A673 (cell line): ENCODE measurements around the gene PAX5. TPM values are rescaled to one million over a fixed set of nuclear protein-coding genes. Genes with fewer than 3 reads are reported as not detected.

Experiments
- BruUV-seq: library from RNA; stranded (reverse); fragments of 400-500 nt; replicated peaks from 2 replicates; lab custom pipeline; 2021; lab: Mats Ljungman, UMichigan
- CTCF ChIA-PET: fragments of 300-600 bp; sonication (Branson Sonifier 250); formaldehyde crosslinking; loops from one replicate; lab custom pipeline; 2022; ENCODE audit warnings: antibody characterized with exemption; lab: Charles Lee
- POLR2A ChIA-PET: fragments of 300-600 bp; sonication (Branson Sonifier 250); formaldehyde crosslinking; loops from one replicate; lab custom pipeline; 2022; ENCODE audit warnings: antibody characterized with exemption; ENCODE audit not compliant: low non-redundant PET; lab: Charles Lee
- DNase-seq: peaks from one replicate; pipeline ENCODE4 v3.0.0-alpha.2; 2015; ENCODE audit warnings: low spot score
- H3K27ac ChIP-seq: fragments of 200-600 bp; sonication (generic); 2 replicates; pipeline ENCODE4 v1.5.1; 2016; ENCODE audit warnings: mixed run types, low read depth, mild to moderate bottlenecking, mixed read lengths, antibody characterized with exemption, low read length; ENCODE audit not compliant: poor library complexity, severe bottlenecking
- H3K27me3 ChIP-seq: fragments of 200-600 bp; sonication (generic); replicated peaks from 2 replicates; pipeline ENCODE4 v1.6.1; 2017; ENCODE audit warnings: mixed run types, low read depth, mild to moderate bottlenecking, mixed read lengths, antibody characterized with exemption, low read length; ENCODE audit not compliant: insufficient read depth, poor library complexity
- H3K36me3 ChIP-seq: fragments of 200-600 bp; sonication (generic); 2 replicates; pipeline ENCODE4 v1.6.1; 2016; ENCODE audit warnings: mixed run types, mild to moderate bottlenecking, mixed read lengths, antibody characterized with exemption, low read length; ENCODE audit not compliant: insufficient read depth, poor library complexity, severe bottlenecking
- H3K4me1 ChIP-seq: fragments of 200-600 bp; sonication (generic); 2 replicates; pipeline ENCODE4 v1.6.1; 2017; ENCODE audit warnings: mixed run types, mild to moderate bottlenecking, mixed read lengths, antibody characterized with exemption, low read length; ENCODE audit not compliant: insufficient read depth, poor library complexity, severe bottlenecking
- H3K4me3 ChIP-seq: fragments of 200-600 bp; sonication (generic); 2 replicates; pipeline ENCODE4 v1.5.1; 2016; ENCODE audit warnings: low read depth, mixed run types, mild to moderate bottlenecking, mixed read lengths, low read length; ENCODE audit not compliant: poor library complexity, severe bottlenecking
- H3K9me3 ChIP-seq: fragments of 200-600 bp; sonication (generic); 2 replicates; pipeline ENCODE4 v1.6.1; 2016; ENCODE audit warnings: mixed run types, low read depth, mild to moderate bottlenecking, mixed read lengths, antibody characterized with exemption, low read length; ENCODE audit not compliant: poor library complexity, severe bottlenecking
- EZH2 ChIP-seq: fragments of 200-600 bp; sonication (generic); IDR thresholded peaks from 2 replicates; pipeline ENCODE4 v1.6.1; 2017; ENCODE audit warnings: borderline replicate concordance, low read depth, mild to moderate bottlenecking, mixed read lengths, antibody characterized with exemption, low read length; ENCODE audit not compliant: poor library complexity, severe bottlenecking
- intact Hi-C: fragments of 100-400 bp; cut with micrococcal nuclease; formaldehyde crosslinking; loops from one replicate; pipeline ENCODE4 v1.10.0; 2022; ENCODE audit not compliant: unreplicated experiment
- total RNA-seq: library from RNA; stranded (reverse); gene quantifications from 2 replicates; pipeline ENCODE4 v1.2.3, GENCODE V29; 2021
- TF ChIP-seq, protein P1 (sequence below): fragments of 300-800, 200-600 bp; sonication (generic); conservative IDR thresholded peaks from 2 replicates; pipeline ENCODE4 v1.5.1; 2017; ENCODE audit warnings: low read depth, mild to moderate bottlenecking, antibody characterized with exemption, low read length, moderate library complexity, mixed read lengths

The PAX5 gene
- total RNA-seq, 1 experiment from 2014 or later, result 5.5 TPM

- TF ChIP-seq, protein P1, sequence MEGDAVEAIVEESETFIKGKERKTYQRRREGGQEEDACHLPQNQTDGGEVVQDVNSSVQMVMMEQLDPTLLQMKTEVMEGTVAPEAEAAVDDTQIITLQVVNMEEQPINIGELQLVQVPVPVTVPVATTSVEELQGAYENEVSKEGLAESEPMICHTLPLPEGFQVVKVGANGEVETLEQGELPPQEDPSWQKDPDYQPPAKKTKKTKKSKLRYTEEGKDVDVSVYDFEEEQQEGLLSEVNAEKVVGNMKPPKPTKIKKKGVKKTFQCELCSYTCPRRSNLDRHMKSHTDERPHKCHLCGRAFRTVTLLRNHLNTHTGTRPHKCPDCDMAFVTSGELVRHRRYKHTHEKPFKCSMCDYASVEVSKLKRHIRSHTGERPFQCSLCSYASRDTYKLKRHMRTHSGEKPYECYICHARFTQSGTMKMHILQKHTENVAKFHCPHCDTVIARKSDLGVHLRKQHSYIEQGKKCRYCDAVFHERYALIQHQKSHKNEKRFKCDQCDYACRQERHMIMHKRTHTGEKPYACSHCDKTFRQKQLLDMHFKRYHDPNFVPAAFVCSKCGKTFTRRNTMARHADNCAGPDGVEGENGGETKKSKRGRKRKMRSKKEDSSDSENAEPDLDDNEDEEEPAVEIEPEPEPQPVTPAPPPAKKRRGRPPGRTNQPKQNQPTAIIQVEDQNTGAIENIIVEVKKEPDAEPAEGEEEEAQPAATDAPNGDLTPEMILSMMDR, result no peak
- no peak for TF ChIP-seq EZH2
- Histone ChIP-seq H3K4me1 (no peaks in the 10 kb centered on the region), H3K27me3 (no peaks in the 10 kb centered on the region), H3K27ac (no peak overlapping the region), H3K4me3 (no peak overlapping the region), H3K36me3 (no peaks in the 10 kb centered on the region), H3K9me3 (no peaks in the 10 kb centered on the region)
- CTCF ChIA-PET, result no interaction called here
- intact Hi-C loops, result no loop called here
- DNase-seq, result no peak
- POLR2A ChIA-PET, result no interaction called here
- no TSS peak for BruUV-seq
Observed at GRCh38 chr9:37046683-37047082, 12.6 kb upstream of the PAX5 start.

DNA sequence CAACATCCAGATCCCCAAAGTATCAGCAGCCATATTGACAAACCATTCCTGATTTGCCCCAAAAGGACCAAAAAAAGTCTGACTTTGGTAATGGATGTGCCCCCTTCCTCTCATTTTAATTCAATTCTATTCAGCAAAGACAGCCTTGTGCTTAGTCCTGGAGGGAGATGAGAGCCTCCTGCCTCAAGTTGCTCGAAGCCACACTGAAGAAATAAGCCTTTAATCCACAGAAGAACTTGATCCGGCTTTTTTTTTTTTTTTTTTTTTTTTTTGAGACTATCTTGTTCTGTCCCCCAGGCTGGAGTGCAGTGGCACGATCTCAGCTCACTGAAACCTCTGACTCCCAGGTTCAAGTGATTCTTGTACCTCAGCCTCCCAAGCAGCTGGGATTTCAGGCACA, 8.4 kb upstream of the PAX5 start:
- CTCF ChIA-PET, result no interaction called here
- TF ChIP-seq EZH2, result no peak
- TF ChIP-seq, protein P1, result no peak
- POLR2A ChIA-PET, result no interaction called here
- no peaks in the 10 kb centered on the region for H3K27me3 ChIP-seq
- BruUV-seq, result no TSS peak
- no peak overlapping the region for H3K27ac ChIP-seq
- peaks cover 2% of the 10 kb centered on the region for H3K4me1 ChIP-seq
- no peaks in the 10 kb centered on the region for H3K36me3 ChIP-seq
- no peak overlapping the region for H3K4me3 ChIP-seq
- DNase-seq, result no peak
- H3K9me3 ChIP-seq, result no peaks in the 10 kb centered on the region
- intact Hi-C loops, result no loop called here

GRCh38 chr9:37040508-37041127, 6.5 kb upstream of the PAX5 start:
- no peak for DNase-seq
- no peak overlapping the region for H3K27ac ChIP-seq
- no peaks in the 10 kb centered on the region for H3K36me3 ChIP-seq
- intact Hi-C loops, result no loop called here
- ChIA-PET CTCF (no interaction called here), POLR2A (no interaction called here)
- no peak for TF ChIP-seq EZH2
- TF ChIP-seq, protein P1, result no peak
- peaks cover 12% of the 10 kb centered on the region for H3K4me1 ChIP-seq
- BruUV-seq, result no TSS peak
- H3K4me3 ChIP-seq, result no peak overlapping the region
- H3K27me3 ChIP-seq, result no peaks in the 10 kb centered on the region
- no peaks in the 10 kb centered on the region for H3K9me3 ChIP-seq
